PC-3 (cell line): Measurements from ENCODE around the gene PCDHGA5. TPM values are rescaled to one million over a fixed set of nuclear protein-coding genes. Genes with fewer than 3 reads are reported as not detected.
A peak's percentile ranks its signal among the peaks of the same experiment; 100 is the strongest.

Experiments
- ATAC-seq: fragments of 200-7000 bp; cut with Tn5 transposase; 2 replicates; pipeline ENCODE4 v1.9.1; 2020; ENCODE audit warnings: mild to moderate bottlenecking, moderate library complexity
- BruUV-seq: library from RNA; stranded (reverse); fragments of 400-500 nt; replicated peaks from 2 replicates; lab custom pipeline; 2021; lab: Mats Ljungman, UMichigan
- CTCF ChIA-PET: fragments of 300-600 bp; sonication (Branson Sonifier 250); formaldehyde crosslinking; loops from one replicate; lab custom pipeline; 2022; ENCODE audit warnings: antibody characterized with exemption; lab: Charles Lee
- POLR2A ChIA-PET: fragments of 300-600 bp; sonication (Branson Sonifier 250); formaldehyde crosslinking; loops from one replicate; lab custom pipeline; 2022; ENCODE audit warnings: antibody characterized with exemption; ENCODE audit not compliant: unreplicated experiment; lab: Charles Lee
- DNase-seq: peaks from one replicate; pipeline ENCODE4 v3.0.0-alpha.2; 2015
- H2AFZ ChIP-seq: fragments of 300-600 bp; sonication (generic); 2 replicates; pipeline ENCODE4 v1.6.0; 2016; ENCODE audit warnings: antibody characterized with exemption, low read length
- H3F3A ChIP-seq: fragments of 300-600 bp; sonication (generic); one replicate; pipeline ENCODE4 v1.6.0; 2017; ENCODE audit warnings: antibody characterized with exemption, low read length, control low read depth, mild to moderate bottlenecking; ENCODE audit not compliant: unreplicated experiment
- H3K27ac ChIP-seq: fragments of 300-600 bp; sonication (generic); 2 replicates; pipeline ENCODE4 v1.5.1; 2016; ENCODE audit warnings: mild to moderate bottlenecking, low read length
- H3K27me3 ChIP-seq: fragments of 300-600 bp; sonication (generic); 2 replicates; pipeline ENCODE4 v1.6.1; 2016; ENCODE audit warnings: low read length, mixed read lengths
- H3K36me3 ChIP-seq: fragments of 300-600 bp; sonication (generic); 2 replicates; pipeline ENCODE4 v1.6.1; 2016; ENCODE audit warnings: low read depth, mixed run types, low read length, mixed read lengths
- H3K4me1 ChIP-seq: fragments of 300-600 bp; sonication (generic); 2 replicates; pipeline ENCODE4 v1.5.1; 2016; ENCODE audit warnings: low read length; ENCODE audit not compliant: insufficient read depth
- H3K4me2 ChIP-seq: fragments of 300-600 bp; sonication (generic); 2 replicates; pipeline ENCODE4 v1.6.0; 2016; ENCODE audit warnings: low read length
- H3K4me3 ChIP-seq: fragments of 300-600 bp; sonication (generic); 2 replicates; pipeline ENCODE4 v1.5.1; 2016; ENCODE audit warnings: mild to moderate bottlenecking, low read length, mixed read lengths
- H3K79me2 ChIP-seq: fragments of 300-600 bp; sonication (generic); 2 replicates; pipeline ENCODE4 v1.6.1; 2017; ENCODE audit warnings: low read length, mixed read lengths
- H3K9ac ChIP-seq: fragments of 300-600 bp; sonication (generic); 2 replicates; pipeline ENCODE4 v1.6.0; 2016; ENCODE audit warnings: mild to moderate bottlenecking, low read length
- H3K9me2 ChIP-seq: fragments of 300-600 bp; sonication (generic); replicated peaks from 2 replicates; pipeline ENCODE4 v1.6.1; 2016; ENCODE audit warnings: mixed run types, low read length, mixed read lengths
- H3K9me3 ChIP-seq: fragments of 300-600 bp; sonication (generic); 2 replicates; pipeline ENCODE4 v1.6.1; 2016; ENCODE audit warnings: low read length, mixed read lengths
- H4K20me1 ChIP-seq: fragments of 300-600 bp; sonication (generic); 2 replicates; pipeline ENCODE4 v1.6.1; 2016; ENCODE audit warnings: low read length, mixed read lengths
- CTCF ChIP-seq: fragments of 300-600 bp; sonication (generic); conservative IDR thresholded peaks from 2 replicates; pipeline ENCODE4 v1.5.1; 2017; ENCODE audit warnings: antibody characterized with exemption, low read depth, mild to moderate bottlenecking, low read length
- EZH2 ChIP-seq: fragments of 300-600 bp; sonication (generic); IDR thresholded peaks from one replicate; pipeline ENCODE4 v1.6.1; 2017; ENCODE audit warnings: antibody characterized with exemption, mild to moderate bottlenecking, low read length; ENCODE audit not compliant: unreplicated experiment
- EZH2phosphoT487 ChIP-seq: fragments of 300-600 bp; sonication (generic); IDR thresholded peaks from 2 replicates; pipeline ENCODE4 v1.6.1; 2018; ENCODE audit warnings: mild to moderate bottlenecking, antibody characterized with exemption, low read length, borderline replicate concordance
- intact Hi-C: fragments of 100-400 bp; cut with micrococcal nuclease; formaldehyde crosslinking; loops from 2 replicates; pipeline ENCODE4 v1.9.0; 2023
- total RNA-seq: library from RNA; depleted of rRNA; stranded (reverse); fragments of >200 nt; gene quantifications from 2 replicates; pipeline ENCODE4 v1.2.3, GENCODE V29; 2014

Gene PCDHGA5
- total RNA-seq, 1 experiment from 2014 or later = 0.98 TPM

GRCh38 chr5:141322261-141322660, 41.7 kb upstream of the PCDHGA5 start:
- intact Hi-C loops = no loop called here
- Histone ChIP-seq H3K27ac (no peak overlapping the region), H3K4me1 (no peaks in the 10 kb centered on the region), H3K9ac (no peak overlapping the region), H3K4me2 (no peak overlapping the region), H2AFZ (no peak overlapping the region), H3K36me3 (peaks cover 25% of the 10 kb centered on the region), H3K4me3 (no peak overlapping the region), H3K27me3 (no peaks in the 10 kb centered on the region), H4K20me1 (no peaks in the 10 kb centered on the region), H3K79me2 (peaks cover 28% of the 10 kb centered on the region), H3K9me3 (peaks cover 33% of the 10 kb centered on the region), H3K9me2 (no peaks in the 10 kb centered on the region), H3F3A (no peaks in the 10 kb centered on the region)
- ChIA-PET CTCF (no interaction called here), POLR2A (no interaction called here)
- no peak for DNase-seq
- no TSS peak for BruUV-seq
- no peak for TF ChIP-seq EZH2
- TF ChIP-seq CTCF = no peak
- TF ChIP-seq EZH2phosphoT487 = no peak
- ATAC-seq = no peak

- peak; percentile 4 for DNase-seq
- no TSS peak for BruUV-seq
- H3K4me2 ChIP-seq = no peak overlapping the region
- TF ChIP-seq CTCF (0 out of 2 replicates have a peak, but pooled peaks have one; percentile 11), EZH2phosphoT487 (no peak), EZH2 (no peak)
- H3K27ac ChIP-seq = no peak overlapping the region
- H3K4me1 ChIP-seq = no peaks in the 10 kb centered on the region
- intact Hi-C loops = no loop called here
- no peaks in the 10 kb centered on the region for H3F3A ChIP-seq
- peak overlapping the region; percentile 30; the same call in 1 of the 2 replicates for H2AFZ ChIP-seq
- no peak overlapping the region for H3K9ac ChIP-seq
- 0 out of 2 replicates have a peak, but pooled peaks cover 10% of the 10 kb centered on the region for H3K9me3 ChIP-seq
- CTCF ChIA-PET = no interaction called here
- POLR2A ChIA-PET = no interaction called here
- H4K20me1 ChIP-seq = no peaks in the 10 kb centered on the region
- H3K27me3 ChIP-seq = no peaks in the 10 kb centered on the region
- no peaks in the 10 kb centered on the region; the same call in 1 of the 2 replicates for H3K36me3 ChIP-seq
- no peak overlapping the region for H3K4me3 ChIP-seq
- no peaks in the 10 kb centered on the region for H3K9me2 ChIP-seq
- no peaks in the 10 kb centered on the region for H3K79me2 ChIP-seq
- no peak for ATAC-seq
These were observed 37.7 kb upstream of the PCDHGA5 start for GRCh38 chr5:141326088-141326854.

- Histone ChIP-seq H3K4me2 (no peak overlapping the region), H3K9me3 (0 out of 2 replicates have a peak, but pooled peaks cover 3% of the 10 kb centered on the region), H4K20me1 (no peaks in the 10 kb centered on the region), H3K27me3 (no peaks in the 10 kb centered on the region), H3K4me1 (no peaks in the 10 kb centered on the region), H3K9ac (no peak overlapping the region), H3K9me2 (no peaks in the 10 kb centered on the region), H3K79me2 (no peaks in the 10 kb centered on the region), H3K27ac (no peak overlapping the region), H3K4me3 (no peak overlapping the region), H3F3A (no peaks in the 10 kb centered on the region), H2AFZ (no peak overlapping the region), H3K36me3 (no peaks in the 10 kb centered on the region)
- no TSS peak for BruUV-seq
- TF ChIP-seq EZH2 (no peak), CTCF (no peak), EZH2phosphoT487 (no peak)
- DNase-seq (peak; percentile 30), ATAC-seq (no peak)
- POLR2A ChIA-PET = interaction anchor here (0.6 kb wide), 1 partner anchor 236 kb away, joined by 3 read pairs; no protein-coding TSS in a partner anchor
- CTCF ChIA-PET = no interaction called here
- intact Hi-C loops = no loop called here
These were observed 35.7 kb upstream of the PCDHGA5 start for GRCh38 chr5:141328231-141328630.
